Psoas muscle (tissue), 8 donors: Measurements from ENCODE around the gene CUEDC1. TPM values are rescaled to one million over a fixed set of nuclear protein-coding genes. Genes with fewer than 3 reads are reported as not detected.

Experiments used
- ATAC-seq, 4 donors: fragments of 200-7000 bp; cut with Tn5 transposase; one replicate each; pipeline ENCODE4 v1.9.1; 2020; ENCODE audit warnings: moderate library complexity in 3 of 4, mild to moderate bottlenecking in 2 of 4
- DNase-seq, 2 donors: peaks; one replicate each; pipeline ENCODE4 v3.0.0-alpha.2; 2020
- H3K27ac ChIP-seq: fragments of 200-600 bp; one replicate; pipeline ENCODE4 v1.8.0; 2022
- H3K27me3 ChIP-seq, 3 donors: fragments of 200-600 bp in 1 of 3; one replicate each; pipeline versions ENCODE4 v1.6.1 to v1.8.0; 2013 to 2022; ENCODE audit warnings: low read length in 2 of 3, mild to moderate bottlenecking in 2 of 3, moderate library complexity in 1 of 3; ENCODE audit not compliant: insufficient read depth in 3 of 3
- H3K36me3 ChIP-seq, 2 donors: fragments of 200-600 bp in 1 of 2; one replicate each; pipeline versions ENCODE4 v1.6.1 to v1.8.0; 2013 to 2022; ENCODE audit warnings: low read depth in 1 of 2, mild to moderate bottlenecking in 1 of 2, moderate library complexity in 1 of 2; ENCODE audit not compliant: insufficient read depth in 1 of 2
- H3K4me1 ChIP-seq: fragments of 200-600 bp; one replicate; pipeline ENCODE4 v1.8.0; 2022
- H3K4me3 ChIP-seq: fragments of 200-600 bp; one replicate; pipeline ENCODE4 v1.8.0; 2022; ENCODE audit warnings: mild to moderate bottlenecking
- H3K9me3 ChIP-seq: fragments of 200-600 bp; one replicate; pipeline ENCODE4 v1.8.0; 2022
- CTCF ChIP-seq: fragments of 200-600 bp; IDR thresholded peaks from one replicate; pipeline ENCODE4 v1.8.0; 2022; ENCODE audit warnings: antibody characterized with exemption
- WGBS, 3 donors: extraction: QIAGEN DNeasy Blood & Tissue Kit; methylation state at CpG; one replicate each; pipeline versions ENCODE4 v1.1.6 to v1.1.7; 2013; 5-methylcytosine and 5-hydroxymethylcytosine counted together
- intact Hi-C, 2 donors: fragments of 100-400 bp; cut with DNase I; formaldehyde crosslinking; loops; one replicate each; pipeline versions ENCODE4 v1.11.0 to v1.14.2; 2022
- polyA plus RNA-seq, 3 donors: library from polyadenylated mRNA; stranded (reverse); fragments of 200-250 nt; gene quantifications; one replicate each; pipeline ENCODE4 v1.2.3, GENCODE V29; 2013
- total RNA-seq, 4 donors: library from RNA; stranded (reverse); fragmentation: NEBNext Ultra II Directional in 2 of 4; extraction: Animal tissue kit (Norgen Biotek cat#: 25700) in 2 of 4; gene quantifications; one replicate each; pipeline versions ENCODE4 v1.2.1 to v1.2.4, GENCODE V29; 2021 to 2023
- donor health status: healthy with polysubstance abuse.
- donor health status: DM: no; HTN: no; CAD: no; lungs with moderate emphysema.
- donor health status: Bipolar disorder and iron deficiency.
- donor health status: healthy.
- donor health status: DM: yes; HTN: yes; CAD: no.
- donor health status: DM: no; HTN: no; CAD: no.
- donor health status: DM: no; HTN: no; CAD: no.
- donor health status: DM: yes; HTN: yes; CAD: no.

Gene CUEDC1
- total and polyA plus RNA-seq, 7 donors, result 28.0 to 67.2 (median 46.4) TPM

- no peaks in the 10 kb centered on the region for H3K27me3 ChIP-seq
- no peaks in the 10 kb centered on the region for H3K9me3 ChIP-seq
- H3K27ac ChIP-seq, result peak overlapping the region; percentile 5
- H3K4me3 ChIP-seq, result no peak overlapping the region
- peaks cover 0 to 24% of the 10 kb centered on the region in 2 donors for H3K36me3 ChIP-seq
- no peak for TF ChIP-seq CTCF
- 89 to 94% (median 92%) methylated on average over 59 to 67 of the region's 67 CpGs for WGBS, 3 donors
- DNase-seq, result no peak
- ATAC-seq, result no peak
- peaks cover 42% of the 10 kb centered on the region for H3K4me1 ChIP-seq
- intact Hi-C loops, result no loop called here
Measured at GRCh38 chr17:57885148-57885915, 69.9 kb downstream of the CUEDC1 start.

- DNase-seq (peak in 1 of 2 donors; percentile 72), ATAC-seq (peak in 3 of 4 donors; percentile 20 to 38 (median 22))
- WGBS, 3 donors, result 8 to 18% (median 10%) methylated on average over 8 to 9 of the region's 9 CpGs
- H3K4me3 ChIP-seq, result no peak overlapping the region
- intact Hi-C loops, result loop anchor here in 1 of 2 donors (5.0 kb wide), 1 partner anchor 110 kb away; no protein-coding TSS in a partner anchor
- peak overlapping the region; percentile 84 for H3K27ac ChIP-seq
- no peak for TF ChIP-seq CTCF
- no peaks in the 10 kb centered on the region for H3K27me3 ChIP-seq
- peaks cover 44% of the 10 kb centered on the region for H3K4me1 ChIP-seq
- no peaks in the 10 kb centered on the region for H3K9me3 ChIP-seq
- peaks cover 0 to 24% of the 10 kb centered on the region in 2 donors for H3K36me3 ChIP-seq
Measured at GRCh38 chr17:57881783-57882351, 73.3 kb downstream of the CUEDC1 start.

GRCh38 chr17:57881143-57881542 is 74.1 kb downstream of the CUEDC1 start:
- no peak for TF ChIP-seq CTCF
- Histone ChIP-seq H3K27ac (peak overlapping the region; percentile 84), H3K4me3 (no peak overlapping the region), H3K36me3 (peaks cover 0 to 29% of the 10 kb centered on the region in 2 donors), H3K4me1 (peaks cover 52% of the 10 kb centered on the region), H3K9me3 (no peaks in the 10 kb centered on the region), H3K27me3 (no peaks in the 10 kb centered on the region)
- DNase-seq, result no peak
- no peak for ATAC-seq
- intact Hi-C loops, result loop anchor here in 1 of 2 donors (5.0 kb wide), 1 partner anchor 111 kb away; no protein-coding TSS in a partner anchor
- 42 to 55% (median 48%) methylated on average over 8 of the region's 8 CpGs for WGBS, 3 donors

GRCh38 chr17:57880086-57880456 is 75.1 kb downstream of the CUEDC1 start:
- Histone ChIP-seq H3K4me3 (no peak overlapping the region), H3K9me3 (no peaks in the 10 kb centered on the region), H3K36me3 (peaks cover 0 to 26% of the 10 kb centered on the region in 2 donors), H3K4me1 (peaks cover 62% of the 10 kb centered on the region), H3K27me3 (no peaks in the 10 kb centered on the region), H3K27ac (peak overlapping the region; percentile 84)
- intact Hi-C loops, result loop anchor here in 1 of 2 donors (5.0 kb wide), 1 partner anchor 112 kb away; no protein-coding TSS in a partner anchor
- no peak for TF ChIP-seq CTCF
- 85 to 97% (median 87%) methylated on average over 8 of the region's 8 CpGs for WGBS, 3 donors
- DNase-seq (no peak), ATAC-seq (peak in 1 of 4 donors; percentile 9)
